RWPE1 (cell line): ENCODE measurements around the gene AFDN.

ENCODE experiments used
- CTCF ChIA-PET: fragments of 350-600 bp; sonication (Branson Sonifier 250); formaldehyde crosslinking; extraction: SDS; loops from one replicate; lab custom pipeline; 2021; lab: Yijun Ruan, JAX
- POLR2A ChIA-PET: fragments of 400-600 bp; formaldehyde crosslinking; extraction: SDS; loops from one replicate; lab custom pipeline; 2020; ENCODE audit warnings: antibody characterized with exemption; ENCODE audit not compliant: low non-redundant PET; lab: Yijun Ruan, JAX
- DNase-seq: peaks from one replicate; pipeline ENCODE4 v3.0.0; 2012; ENCODE audit warnings: low spot score
- H3K27ac ChIP-seq: fragments of 450-650 bp; 2 replicates; pipeline ENCODE4 v1.5.1; 2017
- CTCF ChIP-seq: fragments of 450-650 bp; conservative IDR thresholded peaks from 2 replicates; pipeline ENCODE4 v1.5.1; 2017; ENCODE audit warnings: low read depth, mild to moderate bottlenecking

AFDN gene

GRCh38 chr6:167807200-167807599 lies 19.5 kb upstream of the AFDN start:
- no peak for TF ChIP-seq CTCF
- no peak for DNase-seq
- ChIA-PET CTCF (no interaction called here), POLR2A (no interaction called here)
- no peak overlapping the region for H3K27ac ChIP-seq

GRCh38 chr6:167807756-167808155 lies 19.0 kb upstream of the AFDN start:
- no peak overlapping the region for H3K27ac ChIP-seq
- no peak for DNase-seq
- POLR2A ChIA-PET: no interaction called here
- no peak for TF ChIP-seq CTCF
- CTCF ChIA-PET: no interaction called here

- no peak for TF ChIP-seq CTCF
- DNase-seq: no peak
- POLR2A ChIA-PET: no interaction called here
- no peak overlapping the region for H3K27ac ChIP-seq
- CTCF ChIA-PET: no interaction called here
These were observed 15.7 kb upstream of the AFDN start for GRCh38 chr6:167811040-167811439.

- no peak overlapping the region for H3K27ac ChIP-seq
- DNase-seq: no peak
- POLR2A ChIA-PET: no interaction called here
- CTCF ChIA-PET: no interaction called here
- TF ChIP-seq CTCF: no peak
These were observed 15.1 kb upstream of the AFDN start for GRCh38 chr6:167811442-167812087.

GRCh38 chr6:167812088-167812487 lies 14.6 kb upstream of the AFDN start:
- DNase-seq: no peak
- CTCF ChIA-PET: no interaction called here
- POLR2A ChIA-PET: no interaction called here
- H3K27ac ChIP-seq: no peak overlapping the region
- no peak for TF ChIP-seq CTCF

GRCh38 chr6:167815296-167815980 lies 11.3 kb upstream of the AFDN start:
- ChIA-PET POLR2A (no interaction called here), CTCF (interaction anchor here (0.5 to 0.7 kb wide), 2 partner anchors 55 to 540 kb away, joined by 3 to 7 read pairs; no protein-coding TSS in a partner anchor)
- H3K27ac ChIP-seq: no peak overlapping the region
- TF ChIP-seq CTCF: no peak
- DNase-seq: peak; percentile 24
